WTC11 (cell line): ENCODE results near the gene EVA1A.

Experiments
- AFF4 ChIP-seq: sonication (generic); formaldehyde crosslinking; IDR thresholded peaks from 2 replicates; pipeline ENCODE4 v1.8.1; 2023; ENCODE audit warnings: mild to moderate bottlenecking, missing genetic modification reagents, borderline replicate concordance
- CREM ChIP-seq: sonication (generic); formaldehyde crosslinking; IDR thresholded peaks from 2 replicates; pipeline ENCODE4 v1.8.1; 2022; ENCODE audit warnings: mild to moderate bottlenecking, missing genetic modification reagents, moderate library complexity
- CTCF ChIP-seq: fragments of 200-600 bp; IDR thresholded peaks from 2 replicates; pipeline ENCODE4 v1.8.0; 2022; ENCODE audit warnings: antibody characterized with exemption
- FOXP1 ChIP-seq: sonication (generic); formaldehyde crosslinking; IDR thresholded peaks from 2 replicates; pipeline ENCODE4 v1.8.0; 2022; ENCODE audit warnings: missing genetic modification reagents, mild to moderate bottlenecking, moderate library complexity, borderline replicate concordance
- MAX ChIP-seq: sonication (generic); formaldehyde crosslinking; IDR thresholded peaks from 2 replicates; pipeline ENCODE4 v1.8.0; 2022; ENCODE audit warnings: mild to moderate bottlenecking, missing genetic modification reagents
- MLX ChIP-seq: sonication (generic); formaldehyde crosslinking; IDR thresholded peaks from 2 replicates; pipeline ENCODE4 v1.8.1; 2023; ENCODE audit warnings: mild to moderate bottlenecking, missing genetic modification reagents, moderate library complexity
- PRRX2 ChIP-seq: fragments of 250-450 bp; sonication (Bioruptor Pico); IDR thresholded peaks from 2 replicates; pipeline ENCODE4 v1.8.0; 2021; ENCODE audit warnings: mild to moderate bottlenecking
- TCF7 ChIP-seq: sonication (generic); formaldehyde crosslinking; IDR thresholded peaks from 2 replicates; pipeline ENCODE4 v1.8.0; 2022; ENCODE audit warnings: mild to moderate bottlenecking, low read depth, missing genetic modification reagents, moderate library complexity
- TEAD1 ChIP-seq: sonication (generic); formaldehyde crosslinking; IDR thresholded peaks from 2 replicates; pipeline ENCODE4 v1.8.0; 2022; ENCODE audit warnings: mild to moderate bottlenecking, missing genetic modification reagents
- ZBTB43 ChIP-seq: sonication (generic); formaldehyde crosslinking; IDR thresholded peaks from 2 replicates; pipeline ENCODE4 v1.8.1; 2023; ENCODE audit warnings: mild to moderate bottlenecking, missing genetic modification reagents
- ZNF396 ChIP-seq: fragments of 250-450 bp; sonication (Bioruptor Pico); IDR thresholded peaks from 2 replicates; pipeline ENCODE4 v1.8.0; 2021; ENCODE audit warnings: mild to moderate bottlenecking, moderate library complexity, borderline replicate concordance
- ZNF416 ChIP-seq: fragments of 250-450 bp; sonication (Bioruptor Pico); IDR thresholded peaks from 2 replicates; pipeline ENCODE4 v1.9.0; 2021; ENCODE audit warnings: mild to moderate bottlenecking, inconsistent platforms
- ZNF512 ChIP-seq: sonication (generic); formaldehyde crosslinking; IDR thresholded peaks from 2 replicates; pipeline ENCODE4 v1.8.1; 2022; ENCODE audit warnings: missing genetic modification reagents, borderline replicate concordance

- TF ChIP-seq AFF4 (CRISPR knock-in tag), result no peak
- TF ChIP-seq CTCF, result no peak
- TF ChIP-seq TCF7, result no peak
- no peak for TF ChIP-seq ZNF416 (CRISPR knock-in tag)
- TF ChIP-seq FOXP1 (CRISPR knock-in tag), result no peak
- no peak for TF ChIP-seq TEAD1 (CRISPR knock-in tag)
- no peak for TF ChIP-seq ZNF396 (CRISPR knock-in tag)
- TF ChIP-seq MLX (CRISPR knock-in tag), result no peak
- no peak for TF ChIP-seq ZBTB43 (CRISPR knock-in tag)
- no peak for TF ChIP-seq ZNF512 (CRISPR knock-in tag)
- no peak for TF ChIP-seq PRRX2 (CRISPR knock-in tag)
- TF ChIP-seq CREM, result no peak
- TF ChIP-seq MAX (CRISPR knock-in tag), result no peak
These were observed 78.3 kb downstream of the EVA1A start for GRCh38 chr2:75482398-75482797.
